ENCODE data around the gene NEDD4. TPM values are rescaled to one million over a fixed set of nuclear protein-coding genes. Genes with fewer than 3 reads are reported as not detected.
A peak's percentile ranks its signal among the peaks of the same experiment; 100 is the strongest.

The NEDD4 gene
- polyA plus RNA-seq, 1 experiment = 13.3 TPM

- POLR2A ChIA-PET = no interaction called here
These were observed 84.2 kb downstream of the NEDD4 start for GRCh38 chr15:55909036-55909811.

GRCh38 chr15:55907797-55908196, 85.6 kb downstream of the NEDD4 start:
- POLR2A ChIA-PET = interaction anchor here (0.5 kb wide), 1 partner anchor 265 kb away, joined by 3 read pairs; no protein-coding TSS in a partner anchor
- no peak for TF ChIP-seq CTCF (IDR thresholded peaks at IDR 0.05; ENCODE audit: insufficient read depth, low read depth, low read length)
- Histone ChIP-seq H3K27me3 (ENCODE audit: control insufficient read depth, insufficient read depth, low read length) (no peaks in the 10 kb centered on the region), H3K4me3 (ENCODE audit: low read depth, low read length) (0 out of 2 replicates have a peak overlapping the region, but pooled peaks have one; percentile 9), H3K36me3 (ENCODE audit: control insufficient read depth, insufficient read depth, low read length) (no peaks in the 10 kb centered on the region)
- peak; percentile 93 for DNase-seq (ENCODE audit: low read depth)
- CTCF ChIA-PET = interaction anchor here (1.4 to 3.6 kb wide), 3 partner anchors 10 to 15 kb away, joined by 3 to 15 read pairs (median 12); no protein-coding TSS in a partner anchor

More at GRCh38 chr15:55909036-55909811, 84.2 kb downstream of the NEDD4 start:
- CTCF ChIA-PET = interaction anchor here (1.0 to 3.6 kb wide), 3 partner anchors 8 to 14 kb away, joined by 5 to 15 read pairs (median 12); no protein-coding TSS in a partner anchor
- Histone ChIP-seq H3K36me3 (ENCODE audit: control insufficient read depth, insufficient read depth, low read length) (no peaks in the 10 kb centered on the region), H3K27me3 (ENCODE audit: control insufficient read depth, insufficient read depth, low read length) (no peaks in the 10 kb centered on the region), H3K4me3 (ENCODE audit: low read depth, low read length) (no peak overlapping the region)
- TF ChIP-seq CTCF (IDR thresholded peaks at IDR 0.05; ENCODE audit: insufficient read depth, low read depth, low read length) = no peak
- no peak for DNase-seq (ENCODE audit: low read depth)

GRCh38 chr15:55902981-55903380, 90.4 kb downstream of the NEDD4 start:
- no peak overlapping the region for H3K4me3 ChIP-seq (ENCODE audit: low read depth, low read length)
- no peaks in the 10 kb centered on the region for H3K27me3 ChIP-seq (ENCODE audit: control insufficient read depth, insufficient read depth, low read length)
- no peaks in the 10 kb centered on the region for H3K36me3 ChIP-seq (ENCODE audit: control insufficient read depth, insufficient read depth, low read length)
- TF ChIP-seq CTCF (IDR thresholded peaks at IDR 0.05; ENCODE audit: insufficient read depth, low read depth, low read length) = no peak
- ChIA-PET POLR2A (no interaction called here), CTCF (no interaction called here)
- DNase-seq (ENCODE audit: low read depth) = no peak

- TF ChIP-seq CTCF (IDR thresholded peaks at IDR 0.05; ENCODE audit: insufficient read depth, low read depth, low read length) = no peak
- ChIA-PET POLR2A (interaction anchor here (0.6 kb wide), 1 partner anchor 20 kb away, joined by 3 read pairs; no protein-coding TSS in a partner anchor), CTCF (interaction anchor here (0.6 to 4.6 kb wide), 7 partner anchors 10 to 343 kb away, joined by 3 to 28 read pairs (median 4); no protein-coding TSS in a partner anchor)
- H3K36me3 ChIP-seq (ENCODE audit: control insufficient read depth, insufficient read depth, low read length) = no peaks in the 10 kb centered on the region
- no peaks in the 10 kb centered on the region for H3K27me3 ChIP-seq (ENCODE audit: control insufficient read depth, insufficient read depth, low read length)
- no peak for DNase-seq (ENCODE audit: low read depth)
- no peak overlapping the region for H3K4me3 ChIP-seq (ENCODE audit: low read depth, low read length)
These were observed 93.4 kb downstream of the NEDD4 start for GRCh38 chr15:55900019-55900418.

- TF ChIP-seq CTCF (IDR thresholded peaks at IDR 0.05; ENCODE audit: insufficient read depth, low read depth, low read length) = no peak
- Histone ChIP-seq H3K36me3 (ENCODE audit: control insufficient read depth, insufficient read depth, low read length) (no peaks in the 10 kb centered on the region), H3K4me3 (ENCODE audit: low read depth, low read length) (no peak overlapping the region), H3K27me3 (ENCODE audit: control insufficient read depth, insufficient read depth, low read length) (no peaks in the 10 kb centered on the region)
- ChIA-PET CTCF (interaction anchor here (0.6 to 4.6 kb wide), 7 partner anchors 10 to 343 kb away, joined by 3 to 28 read pairs (median 4); no protein-coding TSS in a partner anchor), POLR2A (no interaction called here)
- no peak for DNase-seq (ENCODE audit: low read depth)
These were observed 93.9 kb downstream of the NEDD4 start for GRCh38 chr15:55899537-55899936.
